Neural progenitor cell (in vitro differentiated cells): ENCODE data around the gene TRIM3. TPM values are rescaled to one million over a fixed set of nuclear protein-coding genes. Genes with fewer than 3 reads are reported as not detected.

Experiments used
- DNase-seq: peaks from one replicate; pipeline ENCODE4 v3.0.0-alpha.2; 2016; ENCODE audit warnings: low spot score
- H2AFZ ChIP-seq: fragments of 200-600 bp; sonication (generic); replicated peaks from 2 replicates; pipeline ENCODE4 v1.6.1; 2016; ENCODE audit warnings: antibody characterized with exemption
- H3F3A ChIP-seq: fragments of 200-600 bp; sonication (generic); 2 replicates; pipeline ENCODE4 v1.6.1; 2016; ENCODE audit warnings: antibody characterized with exemption, low read depth
- H3K27ac ChIP-seq: fragments of 200-600 bp; sonication (generic); 2 replicates; pipeline ENCODE4 v1.5.1; 2016; ENCODE audit warnings: mild to moderate bottlenecking
- H3K27me3 ChIP-seq: fragments of 200-600 bp; sonication (generic); 2 replicates; pipeline ENCODE4 v1.6.1; 2016; ENCODE audit warnings: mild to moderate bottlenecking, moderate library complexity
- H3K36me3 ChIP-seq: fragments of 200-600 bp; sonication (generic); 2 replicates; pipeline ENCODE4 v1.5.1; 2016
- H3K4me1 ChIP-seq: fragments of 200-600 bp; sonication (generic); 2 replicates; pipeline ENCODE4 v1.6.1; 2016; ENCODE audit warnings: mixed run types
- H3K4me2 ChIP-seq: fragments of 200-600 bp; sonication (generic); 2 replicates; pipeline ENCODE4 v1.6.1; 2016
- H3K4me3 ChIP-seq: fragments of 200-600 bp; sonication (generic); 2 replicates; pipeline ENCODE4 v1.5.1; 2016
- H3K79me2 ChIP-seq: fragments of 200-600 bp; sonication (generic); 2 replicates; pipeline ENCODE4 v1.6.1; 2016; ENCODE audit warnings: low read depth
- H3K9ac ChIP-seq: fragments of 200-600 bp; sonication (generic); 2 replicates; pipeline ENCODE4 v1.6.1; 2016
- H3K9me3 ChIP-seq: fragments of 200-600 bp; sonication (generic); 2 replicates; pipeline ENCODE4 v1.5.1; 2016; ENCODE audit warnings: low read depth
- H4K20me1 ChIP-seq: fragments of 200-600 bp; sonication (generic); 2 replicates; pipeline ENCODE4 v1.6.1; 2016; ENCODE audit warnings: low read depth
- H3K27ac Mint-ChIP-seq: 3 replicates; pipeline ENCODE4 v1.8.0; 2021; ENCODE audit warnings: mixed read lengths
- H3K27me3 Mint-ChIP-seq: 2 replicates; pipeline ENCODE4 v1.8.0; 2022; ENCODE audit warnings: low read depth, mild to moderate bottlenecking, inconsistent platforms, moderate library complexity, mixed read lengths; ENCODE audit not compliant: insufficient read depth
- H3K36me3 Mint-ChIP-seq: 3 replicates; pipeline ENCODE4 v1.8.0; 2021; ENCODE audit warnings: mixed read lengths
- H3K4me1 Mint-ChIP-seq: 3 replicates; pipeline ENCODE4 v1.8.0; 2021; ENCODE audit warnings: mixed read lengths
- H3K4me3 Mint-ChIP-seq: 3 replicates; pipeline ENCODE4 v1.8.0; 2021; ENCODE audit warnings: mild to moderate bottlenecking, moderate library complexity, mixed read lengths
- H3K9me3 Mint-ChIP-seq: 3 replicates; pipeline ENCODE4 v1.8.0; 2020; ENCODE audit warnings: mixed read lengths
- CTCF ChIP-seq: fragments of 200-600 bp; sonication (generic); IDR thresholded peaks from 2 replicates; pipeline ENCODE4 v1.5.1; 2017; ENCODE audit warnings: antibody characterized with exemption, mild to moderate bottlenecking
- EZH2 ChIP-seq: fragments of 200-600 bp; sonication (generic); IDR thresholded peaks from 2 replicates; pipeline ENCODE4 v1.6.1; 2017; ENCODE audit warnings: antibody characterized with exemption, mild to moderate bottlenecking, moderate library complexity
- EZH2phosphoT487 ChIP-seq: fragments of 200-600 bp; sonication (generic); IDR thresholded peaks from 2 replicates; pipeline ENCODE4 v1.6.1; 2017; ENCODE audit warnings: antibody characterized with exemption
- total RNA-seq: library from RNA; depleted of rRNA; stranded (reverse); fragments of >200 nt; gene quantifications from 2 replicates; pipeline ENCODE4 v1.2.3, GENCODE V29; 2015; ENCODE audit warnings: low replicate concordance

The TRIM3 gene
- total RNA-seq, 1 donor from 2014 or later = 16.1 TPM

DNA sequence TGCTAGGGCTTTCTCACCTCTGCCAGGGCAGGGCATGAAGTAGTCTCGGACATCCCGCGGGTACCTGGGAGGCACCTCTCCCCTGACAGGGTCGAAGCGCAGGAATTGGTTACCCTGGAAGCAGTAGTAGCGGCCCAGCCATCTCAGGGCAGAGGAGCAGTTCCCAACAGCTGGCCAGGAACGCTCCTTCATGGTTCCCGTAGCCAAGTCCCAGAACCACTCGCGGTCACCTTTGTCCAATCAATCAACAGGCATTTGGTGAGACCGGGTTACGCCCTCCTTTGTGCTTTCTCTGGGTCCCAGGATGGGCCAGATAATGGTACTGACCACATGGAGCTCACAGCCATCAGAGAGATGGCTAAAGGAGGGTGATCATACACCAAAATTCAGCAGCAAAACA is 36.3 kb downstream of the TRIM3 start:
- no peak overlapping the region for H3K9ac ChIP-seq

DNA sequence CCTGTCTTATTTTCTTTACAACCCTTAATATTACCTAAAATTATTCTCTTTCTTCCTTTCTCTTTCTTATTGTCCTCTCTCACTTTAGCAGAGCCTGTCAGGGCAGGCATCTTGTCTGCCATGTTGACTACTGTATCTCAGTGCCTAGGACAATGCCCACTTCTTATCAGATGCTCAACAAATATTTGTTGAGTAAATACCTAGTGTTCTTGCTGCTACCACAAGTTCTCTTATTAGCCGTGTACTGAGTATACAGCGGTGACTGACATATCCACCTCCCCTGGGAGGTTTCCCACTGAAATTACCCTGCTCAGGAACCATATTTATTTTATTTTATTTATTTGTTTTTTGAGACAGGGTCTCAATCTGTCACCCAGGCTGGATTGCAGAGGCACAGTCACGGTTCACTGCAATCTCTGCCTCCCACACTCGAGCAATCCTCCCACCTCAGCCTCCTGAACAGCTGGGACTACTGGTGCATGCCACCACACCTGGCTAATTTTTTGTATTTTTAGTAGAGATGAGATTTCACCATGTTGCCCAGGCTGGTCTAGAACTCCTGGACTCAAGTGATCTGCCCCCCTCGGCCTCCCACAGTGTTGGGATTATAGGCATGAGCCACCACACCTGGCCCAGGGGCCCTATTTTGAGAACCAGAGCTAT is 39.6 kb downstream of the TRIM3 start:
- H3K4me3 Mint-ChIP-seq = no peak overlapping the region
- peaks cover 7% of the 10 kb centered on the region for H3K27me3 Mint-ChIP-seq
- H3K27ac Mint-ChIP-seq = no peak overlapping the region
- Histone ChIP-seq H3K27ac (no peak overlapping the region), H3K9ac (no peak overlapping the region), H3K9me3 (no peaks in the 10 kb centered on the region), H3K4me1 (no peaks in the 10 kb centered on the region), H4K20me1 (no peaks in the 10 kb centered on the region), H2AFZ (no peak overlapping the region), H3F3A (no peaks in the 10 kb centered on the region), H3K4me2 (no peak overlapping the region), H3K79me2 (no peaks in the 10 kb centered on the region), H3K4me3 (no peak overlapping the region), H3K36me3 (no peaks in the 10 kb centered on the region), H3K27me3 (no peaks in the 10 kb centered on the region)
- no peak for DNase-seq
- H3K36me3 Mint-ChIP-seq = no peaks in the 10 kb centered on the region
- H3K9me3 Mint-ChIP-seq = no peaks in the 10 kb centered on the region
- TF ChIP-seq EZH2 (no peak), CTCF (no peak)
- no peaks in the 10 kb centered on the region for H3K4me1 Mint-ChIP-seq

More for the DNA sequence above, 36.3 kb downstream of the TRIM3 start:
- H3K4me3 ChIP-seq = no peak overlapping the region
- Mint-ChIP-seq H3K4me1 (no peaks in the 10 kb centered on the region), H3K27ac (no peak overlapping the region), H3K9me3 (no peaks in the 10 kb centered on the region), H3K27me3 (peaks cover 5% of the 10 kb centered on the region), H3K36me3 (no peaks in the 10 kb centered on the region), H3K4me3 (no peak overlapping the region)
- no peaks in the 10 kb centered on the region for H3F3A ChIP-seq
- H3K9me3 ChIP-seq = no peaks in the 10 kb centered on the region
- no peak for DNase-seq
- no peaks in the 10 kb centered on the region for H3K4me1 ChIP-seq
- no peaks in the 10 kb centered on the region for H3K36me3 ChIP-seq
- H3K27me3 ChIP-seq = no peaks in the 10 kb centered on the region
- no peaks in the 10 kb centered on the region for H4K20me1 ChIP-seq
- TF ChIP-seq EZH2 (no peak), CTCF (no peak), EZH2phosphoT487 (no peak)
- no peaks in the 10 kb centered on the region for H3K79me2 ChIP-seq
- no peak overlapping the region for H3K4me2 ChIP-seq
- no peak overlapping the region for H2AFZ ChIP-seq
- H3K27ac ChIP-seq = no peak overlapping the region

DNA sequence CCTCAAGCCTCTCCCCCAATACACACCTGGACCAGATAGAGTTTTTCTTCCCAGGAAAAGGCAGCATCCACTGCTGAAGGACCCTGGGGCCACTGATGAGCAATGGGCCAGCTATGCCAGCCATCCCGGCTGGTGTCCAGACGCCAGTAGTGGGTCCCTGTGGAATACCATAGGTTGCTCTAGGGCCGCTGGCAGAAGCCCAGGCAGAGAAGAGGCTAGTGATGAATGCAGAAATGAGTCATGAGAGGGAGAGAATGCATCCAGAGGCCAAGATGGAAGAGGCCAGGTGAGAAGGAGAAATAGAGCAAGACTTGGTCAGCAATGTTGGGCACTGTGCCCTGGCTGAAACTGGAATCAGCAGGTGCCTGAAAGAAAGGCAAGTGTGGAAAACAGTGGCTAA is 41.9 kb downstream of the TRIM3 start:
- Mint-ChIP-seq H3K36me3 (no peaks in the 10 kb centered on the region), H3K27me3 (peaks cover 7% of the 10 kb centered on the region), H3K27ac (no peak overlapping the region), H3K4me1 (no peaks in the 10 kb centered on the region), H3K9me3 (no peaks in the 10 kb centered on the region), H3K4me3 (no peak overlapping the region)
- no peaks in the 10 kb centered on the region for H3K9me3 ChIP-seq
- no peaks in the 10 kb centered on the region for H3K79me2 ChIP-seq
- no peaks in the 10 kb centered on the region for H3F3A ChIP-seq
- TF ChIP-seq EZH2 (no peak), CTCF (no peak), EZH2phosphoT487 (no peak)
- H3K4me2 ChIP-seq = no peak overlapping the region
- H3K4me1 ChIP-seq = peaks cover 3% of the 10 kb centered on the region
- no peaks in the 10 kb centered on the region for H3K36me3 ChIP-seq
- no peak overlapping the region for H3K4me3 ChIP-seq
- no peak overlapping the region for H2AFZ ChIP-seq
- H4K20me1 ChIP-seq = no peaks in the 10 kb centered on the region
- no peak overlapping the region for H3K27ac ChIP-seq
- no peaks in the 10 kb centered on the region for H3K27me3 ChIP-seq
- H3K9ac ChIP-seq = no peak overlapping the region
- no peak for DNase-seq
